ENCODE results near the gene TNS3.

TNS3 gene

GRCh38 chr7:47295606-47296005, 286.3 kb downstream of the TNS3 start:
- TF ChIP-seq GABPA (IDR thresholded peaks at IDR 0.05; ENCODE audit: low read depth) (no peak), SPI1 (IDR thresholded peaks at IDR 0.05; ENCODE audit: borderline replicate concordance, low read depth) (no peak), POLR2AphosphoS5 (IDR thresholded peaks at IDR 0.05; ENCODE audit: low read depth) (no peak)
- TF ChIP-seq, protein P1, sequence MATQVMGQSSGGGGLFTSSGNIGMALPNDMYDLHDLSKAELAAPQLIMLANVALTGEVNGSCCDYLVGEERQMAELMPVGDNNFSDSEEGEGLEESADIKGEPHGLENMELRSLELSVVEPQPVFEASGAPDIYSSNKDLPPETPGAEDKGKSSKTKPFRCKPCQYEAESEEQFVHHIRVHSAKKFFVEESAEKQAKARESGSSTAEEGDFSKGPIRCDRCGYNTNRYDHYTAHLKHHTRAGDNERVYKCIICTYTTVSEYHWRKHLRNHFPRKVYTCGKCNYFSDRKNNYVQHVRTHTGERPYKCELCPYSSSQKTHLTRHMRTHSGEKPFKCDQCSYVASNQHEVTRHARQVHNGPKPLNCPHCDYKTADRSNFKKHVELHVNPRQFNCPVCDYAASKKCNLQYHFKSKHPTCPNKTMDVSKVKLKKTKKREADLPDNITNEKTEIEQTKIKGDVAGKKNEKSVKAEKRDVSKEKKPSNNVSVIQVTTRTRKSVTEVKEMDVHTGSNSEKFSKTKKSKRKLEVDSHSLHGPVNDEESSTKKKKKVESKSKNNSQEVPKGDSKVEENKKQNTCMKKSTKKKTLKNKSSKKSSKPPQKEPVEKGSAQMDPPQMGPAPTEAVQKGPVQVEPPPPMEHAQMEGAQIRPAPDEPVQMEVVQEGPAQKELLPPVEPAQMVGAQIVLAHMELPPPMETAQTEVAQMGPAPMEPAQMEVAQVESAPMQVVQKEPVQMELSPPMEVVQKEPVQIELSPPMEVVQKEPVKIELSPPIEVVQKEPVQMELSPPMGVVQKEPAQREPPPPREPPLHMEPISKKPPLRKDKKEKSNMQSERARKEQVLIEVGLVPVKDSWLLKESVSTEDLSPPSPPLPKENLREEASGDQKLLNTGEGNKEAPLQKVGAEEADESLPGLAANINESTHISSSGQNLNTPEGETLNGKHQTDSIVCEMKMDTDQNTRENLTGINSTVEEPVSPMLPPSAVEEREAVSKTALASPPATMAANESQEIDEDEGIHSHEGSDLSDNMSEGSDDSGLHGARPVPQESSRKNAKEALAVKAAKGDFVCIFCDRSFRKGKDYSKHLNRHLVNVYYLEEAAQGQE (IDR thresholded peaks at IDR 0.05; ENCODE audit: insufficient replicate concordance, low read depth): no peak
- DNase-seq (ENCODE audit: low read depth in 1 of 2, low spot score in 1 of 2): no peak
- Histone ChIP-seq H3K27ac (replicated peaks) (no peak overlapping the region), H3K4me3 (replicated peaks; ENCODE audit: insufficient read depth, low read length) (no peak overlapping the region), H3K27me3 (ENCODE audit: insufficient read depth, poor library complexity, severe bottlenecking) (no peaks in the 10 kb centered on the region)

DNA sequence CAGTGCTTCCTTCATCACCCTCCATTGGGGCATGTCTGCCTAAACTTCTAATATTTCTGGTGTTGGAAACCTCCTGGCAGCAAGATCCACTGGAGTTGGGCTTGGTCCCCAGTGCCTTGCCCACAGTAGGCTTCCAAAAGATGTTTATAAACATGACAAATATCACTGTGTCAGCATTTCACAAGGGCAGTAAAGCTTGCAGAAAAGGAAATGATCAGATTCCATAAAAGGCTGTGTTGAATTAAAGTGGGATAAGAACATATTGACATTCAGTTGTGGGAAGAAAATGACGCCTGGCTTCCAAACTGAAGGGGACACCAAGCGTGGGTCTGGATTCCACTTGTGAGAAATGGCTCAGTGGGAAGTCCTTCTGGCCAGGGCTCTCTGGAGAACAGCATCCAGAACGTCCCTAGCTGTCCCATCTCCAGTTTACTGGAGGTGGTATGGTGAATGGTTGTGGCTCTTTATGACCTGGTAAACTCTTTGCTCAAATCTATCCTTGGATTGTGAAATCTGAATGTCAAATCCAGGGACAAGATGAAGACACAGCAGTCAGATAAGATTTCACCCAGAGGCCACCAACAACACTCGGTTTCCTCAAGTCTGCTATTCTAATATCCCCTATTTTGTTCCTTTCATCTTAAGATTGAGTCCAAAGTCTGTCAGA, 287.2 kb downstream of the TNS3 start:
- TF ChIP-seq, protein P1 (IDR thresholded peaks at IDR 0.05; ENCODE audit: insufficient replicate concordance, low read depth): no peak
- TF ChIP-seq POLR2AphosphoS5 (IDR thresholded peaks at IDR 0.05; ENCODE audit: low read depth) (no peak), SPI1 (IDR thresholded peaks at IDR 0.05; ENCODE audit: borderline replicate concordance, low read depth) (no peak), GABPA (IDR thresholded peaks at IDR 0.05; ENCODE audit: low read depth) (no peak)
- TF ChIP-seq, protein P2, sequence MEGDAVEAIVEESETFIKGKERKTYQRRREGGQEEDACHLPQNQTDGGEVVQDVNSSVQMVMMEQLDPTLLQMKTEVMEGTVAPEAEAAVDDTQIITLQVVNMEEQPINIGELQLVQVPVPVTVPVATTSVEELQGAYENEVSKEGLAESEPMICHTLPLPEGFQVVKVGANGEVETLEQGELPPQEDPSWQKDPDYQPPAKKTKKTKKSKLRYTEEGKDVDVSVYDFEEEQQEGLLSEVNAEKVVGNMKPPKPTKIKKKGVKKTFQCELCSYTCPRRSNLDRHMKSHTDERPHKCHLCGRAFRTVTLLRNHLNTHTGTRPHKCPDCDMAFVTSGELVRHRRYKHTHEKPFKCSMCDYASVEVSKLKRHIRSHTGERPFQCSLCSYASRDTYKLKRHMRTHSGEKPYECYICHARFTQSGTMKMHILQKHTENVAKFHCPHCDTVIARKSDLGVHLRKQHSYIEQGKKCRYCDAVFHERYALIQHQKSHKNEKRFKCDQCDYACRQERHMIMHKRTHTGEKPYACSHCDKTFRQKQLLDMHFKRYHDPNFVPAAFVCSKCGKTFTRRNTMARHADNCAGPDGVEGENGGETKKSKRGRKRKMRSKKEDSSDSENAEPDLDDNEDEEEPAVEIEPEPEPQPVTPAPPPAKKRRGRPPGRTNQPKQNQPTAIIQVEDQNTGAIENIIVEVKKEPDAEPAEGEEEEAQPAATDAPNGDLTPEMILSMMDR (IDR thresholded peaks at IDR 0.05; ENCODE audit: insufficient read depth, low read length): no peak
- H3K27me3 ChIP-seq (ENCODE audit: insufficient read depth, poor library complexity, severe bottlenecking): no peaks in the 10 kb centered on the region
- no peak overlapping the region for H3K4me3 ChIP-seq (replicated peaks; ENCODE audit: insufficient read depth, low read length)
- H3K27ac ChIP-seq (replicated peaks): no peak overlapping the region
- no peak for DNase-seq (ENCODE audit: low read depth in 1 of 2, low spot score in 1 of 2)

DNA sequence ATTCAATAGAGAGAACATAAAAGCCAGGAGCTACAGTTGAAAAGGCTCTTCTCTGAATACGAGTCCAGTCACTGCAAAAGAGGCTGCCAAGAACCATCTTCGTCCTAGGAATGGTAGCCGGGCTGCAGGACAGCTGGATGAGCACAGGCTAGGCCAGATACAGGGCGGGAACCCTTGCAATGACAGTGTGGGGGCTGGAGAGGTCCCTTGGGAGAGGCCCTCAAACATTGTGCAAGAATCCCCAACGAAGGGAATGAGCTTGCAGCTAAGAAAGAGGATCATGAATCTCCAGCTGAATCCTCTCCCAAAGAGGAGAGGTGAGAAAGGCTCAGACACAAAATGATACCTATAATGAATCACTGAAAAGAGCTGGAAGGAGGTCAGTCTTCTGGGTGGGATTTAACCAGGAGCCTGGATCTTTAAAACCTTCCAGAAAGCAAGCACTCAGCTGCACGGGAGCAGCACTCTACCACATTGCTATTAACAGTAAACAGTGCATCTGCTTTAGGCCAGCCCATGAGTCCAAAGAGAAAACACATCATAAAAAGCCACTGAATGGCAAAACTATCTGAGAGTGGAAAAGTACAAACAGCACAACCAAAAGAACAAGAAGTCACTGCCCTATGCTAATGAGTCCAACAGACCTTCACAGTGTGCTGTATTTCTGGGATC, 287.9 kb downstream of the TNS3 start:
- DNase-seq (ENCODE audit: low read depth in 1 of 2, low spot score in 1 of 2): peak in 1 of 2 experiments; percentile 13
- Histone ChIP-seq H3K27me3 (ENCODE audit: insufficient read depth, poor library complexity, severe bottlenecking) (no peaks in the 10 kb centered on the region), H3K4me3 (replicated peaks; ENCODE audit: insufficient read depth, low read length) (no peak overlapping the region), H3K27ac (replicated peaks) (no peak overlapping the region)
- TF ChIP-seq, protein P1 (IDR thresholded peaks at IDR 0.05; ENCODE audit: insufficient replicate concordance, low read depth): no peak
- TF ChIP-seq, protein P2 (IDR thresholded peaks at IDR 0.05; ENCODE audit: insufficient read depth, low read length): no peak
- TF ChIP-seq SPI1 (IDR thresholded peaks at IDR 0.05; ENCODE audit: borderline replicate concordance, low read depth) (no peak), POLR2AphosphoS5 (IDR thresholded peaks at IDR 0.05; ENCODE audit: low read depth) (no peak), GABPA (IDR thresholded peaks at IDR 0.05; ENCODE audit: low read depth) (no peak)

All from HL-60 (cell line).